DND-41 (cell line): ENCODE results near the gene SERPINH1.

Experiments
- EZH2 ChIP-seq: IDR thresholded peaks from 3 replicates; pipeline ENCODE4 v1.6.1; 2012; ENCODE audit warnings: borderline replicate concordance, low read depth, mild to moderate bottlenecking, moderate library complexity, low read length, inconsistent platforms; ENCODE audit not compliant: severe bottlenecking
- TF ChIP-seq, protein P1 (sequence below): IDR thresholded peaks from 2 replicates; pipeline ENCODE4 v1.5.1; 2012; ENCODE audit warnings: borderline replicate concordance, low read length, moderate library complexity, mild to moderate bottlenecking; ENCODE audit not compliant: poor library complexity, severe bottlenecking; ENCODE audit errors: extremely low read depth

DNA sequence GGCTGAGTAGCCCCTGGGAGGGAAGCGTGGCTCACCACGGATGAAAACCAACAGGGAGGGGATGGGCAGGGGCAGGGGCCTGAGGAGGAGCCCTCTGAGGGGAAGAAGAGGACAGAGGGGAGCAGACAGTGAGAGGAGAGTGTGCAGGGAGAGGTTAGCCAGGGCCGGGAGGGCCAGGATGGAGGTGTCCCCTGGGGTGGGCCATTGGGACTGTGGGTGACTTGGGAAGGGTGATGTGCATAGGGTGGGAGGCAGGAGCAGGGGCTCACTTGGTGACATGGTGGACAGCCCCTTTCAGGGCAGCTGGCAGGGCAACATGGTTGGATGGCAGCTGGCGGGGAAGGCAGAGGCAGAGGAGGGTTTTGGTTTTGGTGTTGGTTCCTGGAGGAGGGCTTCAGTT lies 30.7 kb upstream of the SERPINH1 start:
- TF ChIP-seq EZH2, result no peak
- TF ChIP-seq, protein P1, sequence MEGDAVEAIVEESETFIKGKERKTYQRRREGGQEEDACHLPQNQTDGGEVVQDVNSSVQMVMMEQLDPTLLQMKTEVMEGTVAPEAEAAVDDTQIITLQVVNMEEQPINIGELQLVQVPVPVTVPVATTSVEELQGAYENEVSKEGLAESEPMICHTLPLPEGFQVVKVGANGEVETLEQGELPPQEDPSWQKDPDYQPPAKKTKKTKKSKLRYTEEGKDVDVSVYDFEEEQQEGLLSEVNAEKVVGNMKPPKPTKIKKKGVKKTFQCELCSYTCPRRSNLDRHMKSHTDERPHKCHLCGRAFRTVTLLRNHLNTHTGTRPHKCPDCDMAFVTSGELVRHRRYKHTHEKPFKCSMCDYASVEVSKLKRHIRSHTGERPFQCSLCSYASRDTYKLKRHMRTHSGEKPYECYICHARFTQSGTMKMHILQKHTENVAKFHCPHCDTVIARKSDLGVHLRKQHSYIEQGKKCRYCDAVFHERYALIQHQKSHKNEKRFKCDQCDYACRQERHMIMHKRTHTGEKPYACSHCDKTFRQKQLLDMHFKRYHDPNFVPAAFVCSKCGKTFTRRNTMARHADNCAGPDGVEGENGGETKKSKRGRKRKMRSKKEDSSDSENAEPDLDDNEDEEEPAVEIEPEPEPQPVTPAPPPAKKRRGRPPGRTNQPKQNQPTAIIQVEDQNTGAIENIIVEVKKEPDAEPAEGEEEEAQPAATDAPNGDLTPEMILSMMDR, result no peak
